GM12878 (cell line): Measurements from ENCODE around the gene DDX23. TPM values are rescaled to one million over a fixed set of nuclear protein-coding genes. Genes with fewer than 3 reads are reported as not detected.

ENCODE experiments used
- JUNB ChIP-seq: IDR thresholded peaks from 2 replicates; pipeline ENCODE4 v1.6.1; 2016; ENCODE audit warnings: antibody characterized with exemption, mild to moderate bottlenecking
- KAT2A ChIP-seq: conservative IDR thresholded peaks from 2 replicates; pipeline ENCODE4 v1.6.1; 2011; ENCODE audit warnings: low read depth, low read length; ENCODE audit not compliant: control insufficient read depth
- polyA plus RNA-seq, 11 experiments: library from polyadenylated mRNA; depleted of rRNA in 4 of 11; unstranded in 6 of 11; stranded (reverse) in 5 of 11; fragments of >200 nt; fragmentation: Nextera tagmentation in 4 of 11; fragmentation: Illumina TruSeq in 1 of 11; extraction: Ambion mirVana in 4 of 11; extraction: Trizol in 1 of 11; gene quantifications; 1 replicate in 1 of 11; 2 replicates in 10 of 11; pipeline versions ENCODE4 v1.2.1 to v1.2.3, GENCODE V29; 2011 to 2016; ENCODE audit warnings: inconsistent platforms in 2 of 11, missing spikeins in 2 of 11, low read depth in 1 of 11
- total RNA-seq, 4 experiments: library from RNA; depleted of rRNA in 3 of 4; stranded (reverse); fragments of >200 nt in 3 of 4; fragmentation: Illumina TruSeq in 1 of 4; extraction: Trizol in 1 of 4; gene quantifications; 2 replicates each; pipeline versions ENCODE4 v1.2.1 to v1.2.3, GENCODE V29; 2013 to 2021
- TF ChIP-seq, protein P1 (sequence below): fragments of 450-650 bp; IDR thresholded peaks from 2 replicates; pipeline ENCODE4 v1.6.1; 2017; ENCODE audit warnings: mild to moderate bottlenecking, moderate library complexity
- TF ChIP-seq, protein P2 (sequence below): fragments of 450-650 bp; formaldehyde crosslinking; IDR thresholded peaks from 2 replicates; pipeline ENCODE4 v1.5.0; 2022; ENCODE audit warnings: mild to moderate bottlenecking, missing genetic modification characterization

Gene DDX23
- total and polyA plus RNA-seq, 10 of the 15 experiments (the other 5 are each of a cell fraction or from before 2014, with no cell fraction given): 25.8 to 107 (median 77.4) TPM

DNA sequence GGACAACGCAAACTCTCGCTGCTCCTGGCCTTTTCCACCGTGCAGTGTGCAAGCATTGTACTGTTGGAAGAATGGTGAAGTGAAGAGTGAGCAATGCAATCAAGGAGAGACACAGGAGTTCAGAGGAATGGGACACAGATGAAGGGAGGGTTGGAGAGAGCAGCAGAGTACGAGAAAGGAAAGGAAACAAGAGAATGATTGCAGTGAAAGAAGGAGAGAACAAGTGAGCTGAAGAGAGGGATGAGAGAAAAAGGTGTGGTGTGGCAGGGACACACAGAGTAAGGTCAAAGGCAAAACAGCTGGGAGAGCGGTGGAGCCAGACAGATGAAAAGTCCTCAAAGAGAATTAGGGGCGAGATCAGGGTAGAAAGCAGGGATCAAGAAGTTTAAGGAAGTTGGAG is 20.7 kb downstream of the DDX23 start (continued):
- TF ChIP-seq, protein P1, sequence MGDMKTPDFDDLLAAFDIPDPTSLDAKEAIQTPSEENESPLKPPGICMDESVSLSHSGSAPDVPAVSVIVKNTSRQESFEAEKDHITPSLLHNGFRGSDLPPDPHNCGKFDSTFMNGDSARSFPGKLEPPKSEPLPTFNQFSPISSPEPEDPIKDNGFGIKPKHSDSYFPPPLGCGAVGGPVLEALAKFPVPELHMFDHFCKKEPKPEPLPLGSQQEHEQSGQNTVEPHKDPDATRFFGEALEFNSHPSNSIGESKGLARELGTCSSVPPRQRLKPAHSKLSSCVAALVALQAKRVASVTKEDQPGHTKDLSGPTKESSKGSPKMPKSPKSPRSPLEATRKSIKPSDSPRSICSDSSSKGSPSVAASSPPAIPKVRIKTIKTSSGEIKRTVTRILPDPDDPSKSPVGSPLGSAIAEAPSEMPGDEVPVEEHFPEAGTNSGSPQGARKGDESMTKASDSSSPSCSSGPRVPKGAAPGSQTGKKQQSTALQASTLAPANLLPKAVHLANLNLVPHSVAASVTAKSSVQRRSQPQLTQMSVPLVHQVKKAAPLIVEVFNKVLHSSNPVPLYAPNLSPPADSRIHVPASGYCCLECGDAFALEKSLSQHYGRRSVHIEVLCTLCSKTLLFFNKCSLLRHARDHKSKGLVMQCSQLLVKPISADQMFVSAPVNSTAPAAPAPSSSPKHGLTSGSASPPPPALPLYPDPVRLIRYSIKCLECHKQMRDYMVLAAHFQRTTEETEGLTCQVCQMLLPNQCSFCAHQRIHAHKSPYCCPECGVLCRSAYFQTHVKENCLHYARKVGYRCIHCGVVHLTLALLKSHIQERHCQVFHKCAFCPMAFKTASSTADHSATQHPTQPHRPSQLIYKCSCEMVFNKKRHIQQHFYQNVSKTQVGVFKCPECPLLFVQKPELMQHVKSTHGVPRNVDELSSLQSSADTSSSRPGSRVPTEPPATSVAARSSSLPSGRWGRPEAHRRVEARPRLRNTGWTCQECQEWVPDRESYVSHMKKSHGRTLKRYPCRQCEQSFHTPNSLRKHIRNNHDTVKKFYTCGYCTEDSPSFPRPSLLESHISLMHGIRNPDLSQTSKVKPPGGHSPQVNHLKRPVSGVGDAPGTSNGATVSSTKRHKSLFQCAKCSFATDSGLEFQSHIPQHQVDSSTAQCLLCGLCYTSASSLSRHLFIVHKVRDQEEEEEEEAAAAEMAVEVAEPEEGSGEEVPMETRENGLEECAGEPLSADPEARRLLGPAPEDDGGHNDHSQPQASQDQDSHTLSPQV: no peak
- TF ChIP-seq, protein P2, sequence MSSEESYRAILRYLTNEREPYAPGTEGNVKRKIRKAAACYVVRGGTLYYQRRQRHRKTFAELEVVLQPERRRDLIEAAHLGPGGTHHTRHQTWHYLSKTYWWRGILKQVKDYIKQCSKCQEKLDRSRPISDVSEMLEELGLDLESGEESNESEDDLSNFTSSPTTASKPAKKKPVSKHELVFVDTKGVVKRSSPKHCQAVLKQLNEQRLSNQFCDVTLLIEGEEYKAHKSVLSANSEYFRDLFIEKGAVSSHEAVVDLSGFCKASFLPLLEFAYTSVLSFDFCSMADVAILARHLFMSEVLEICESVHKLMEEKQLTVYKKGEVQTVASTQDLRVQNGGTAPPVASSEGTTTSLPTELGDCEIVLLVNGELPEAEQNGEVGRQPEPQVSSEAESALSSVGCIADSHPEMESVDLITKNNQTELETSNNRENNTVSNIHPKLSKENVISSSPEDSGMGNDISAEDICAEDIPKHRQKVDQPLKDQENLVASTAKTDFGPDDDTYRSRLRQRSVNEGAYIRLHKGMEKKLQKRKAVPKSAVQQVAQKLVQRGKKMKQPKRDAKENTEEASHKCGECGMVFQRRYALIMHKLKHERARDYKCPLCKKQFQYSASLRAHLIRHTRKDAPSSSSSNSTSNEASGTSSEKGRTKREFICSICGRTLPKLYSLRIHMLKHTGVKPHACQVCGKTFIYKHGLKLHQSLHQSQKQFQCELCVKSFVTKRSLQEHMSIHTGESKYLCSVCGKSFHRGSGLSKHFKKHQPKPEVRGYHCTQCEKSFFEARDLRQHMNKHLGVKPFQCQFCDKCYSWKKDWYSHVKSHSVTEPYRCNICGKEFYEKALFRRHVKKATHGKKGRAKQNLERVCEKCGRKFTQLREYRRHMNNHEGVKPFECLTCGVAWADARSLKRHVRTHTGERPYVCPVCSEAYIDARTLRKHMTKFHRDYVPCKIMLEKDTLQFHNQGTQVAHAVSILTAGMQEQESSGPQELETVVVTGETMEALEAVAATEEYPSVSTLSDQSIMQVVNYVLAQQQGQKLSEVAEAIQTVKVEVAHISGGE (CRISPR knock-in tag): no peak
- TF ChIP-seq KAT2A: no peak
- no peak for TF ChIP-seq JUNB
